ENCODE measurements around the gene UVRAG. TPM values are rescaled to one million over a fixed set of nuclear protein-coding genes. Genes with fewer than 3 reads are reported as not detected.

UVRAG gene
- total and polyA plus RNA-seq, 2 donors (not counting 1 experiment from before 2014, with no cell fraction given): 37.7 to 94.1 TPM

DNA sequence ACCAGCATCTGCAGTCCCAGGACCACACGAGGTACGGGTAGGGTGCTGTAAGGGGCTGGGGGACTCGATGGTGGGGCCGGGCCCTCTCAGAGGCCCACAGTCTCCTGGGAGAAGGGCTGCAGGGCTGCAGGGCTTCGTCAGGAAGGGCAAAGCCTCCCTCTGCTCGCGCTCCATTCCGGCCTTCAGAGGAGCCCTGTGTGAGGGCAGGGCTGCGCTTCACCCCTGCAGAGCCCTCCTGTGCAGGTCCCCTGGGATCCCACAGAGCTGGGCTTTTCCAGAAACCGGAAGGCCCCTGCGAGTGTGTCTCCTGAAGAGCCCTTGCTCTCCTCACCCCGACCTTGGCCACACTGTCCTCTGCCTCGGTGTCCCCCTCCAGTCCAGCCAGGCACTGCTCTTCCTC is 364.1 kb downstream of the UVRAG start:
- Histone ChIP-seq H3K9ac (ENCODE audit: low read length) (no peak overlapping the region), H3K4me2 (replicated peaks; ENCODE audit: low read depth, low read length, poor library complexity, severe bottlenecking) (no peak overlapping the region), H3K36me3 (replicated peaks in 1 of 2; ENCODE audit: control extremely low read depth in 1 of 2, control insufficient read depth in 1 of 2, extremely low read depth in 1 of 2, insufficient read depth in 2 of 2, low read length in 1 of 2) (no peaks in the 10 kb centered on the region), H3K9me3 (ENCODE audit: control extremely low read depth in 1 of 3, control insufficient read depth in 2 of 3, insufficient read depth in 1 of 3, low read length in 2 of 3) (peaks cover 0 to 3% (median 0%) of the 10 kb centered on the region in 3 donors), H3K27ac (ENCODE audit: low read length in 2 of 2) (no peak overlapping the region), H4K20me1 (ENCODE audit: control insufficient read depth, insufficient read depth, low read length, poor library complexity, severe bottlenecking) (no peaks in the 10 kb centered on the region), H3K4me1 (ENCODE audit: control insufficient read depth in 2 of 2, insufficient read depth in 2 of 2, low read length in 2 of 2) (no peaks in the 10 kb centered on the region), H3K4me3 (ENCODE audit: control extremely low read depth in 1 of 5, extremely low read depth in 1 of 5, insufficient read depth in 1 of 5, low read depth in 2 of 5, low read length in 4 of 5) (no peak overlapping the region), H3K79me2 (ENCODE audit: control insufficient read depth, insufficient read depth, low read length) (no peaks in the 10 kb centered on the region), H2AFZ (ENCODE audit: insufficient read depth, low read depth, low read length, poor library complexity, severe bottlenecking) (no peak overlapping the region), H3K27me3 (replicated peaks in 1 of 4; ENCODE audit: control extremely low read depth in 1 of 4, control insufficient read depth in 3 of 4, insufficient read depth in 4 of 4, low read length in 3 of 4) (no peaks in the 10 kb centered on the region)
- TF ChIP-seq EZH2 (IDR thresholded peaks at IDR 0.05; ENCODE audit: borderline replicate concordance, insufficient read depth, low read depth, low read length, poor library complexity, severe bottlenecking): no peak
- TF ChIP-seq, protein P1, sequence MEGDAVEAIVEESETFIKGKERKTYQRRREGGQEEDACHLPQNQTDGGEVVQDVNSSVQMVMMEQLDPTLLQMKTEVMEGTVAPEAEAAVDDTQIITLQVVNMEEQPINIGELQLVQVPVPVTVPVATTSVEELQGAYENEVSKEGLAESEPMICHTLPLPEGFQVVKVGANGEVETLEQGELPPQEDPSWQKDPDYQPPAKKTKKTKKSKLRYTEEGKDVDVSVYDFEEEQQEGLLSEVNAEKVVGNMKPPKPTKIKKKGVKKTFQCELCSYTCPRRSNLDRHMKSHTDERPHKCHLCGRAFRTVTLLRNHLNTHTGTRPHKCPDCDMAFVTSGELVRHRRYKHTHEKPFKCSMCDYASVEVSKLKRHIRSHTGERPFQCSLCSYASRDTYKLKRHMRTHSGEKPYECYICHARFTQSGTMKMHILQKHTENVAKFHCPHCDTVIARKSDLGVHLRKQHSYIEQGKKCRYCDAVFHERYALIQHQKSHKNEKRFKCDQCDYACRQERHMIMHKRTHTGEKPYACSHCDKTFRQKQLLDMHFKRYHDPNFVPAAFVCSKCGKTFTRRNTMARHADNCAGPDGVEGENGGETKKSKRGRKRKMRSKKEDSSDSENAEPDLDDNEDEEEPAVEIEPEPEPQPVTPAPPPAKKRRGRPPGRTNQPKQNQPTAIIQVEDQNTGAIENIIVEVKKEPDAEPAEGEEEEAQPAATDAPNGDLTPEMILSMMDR (IDR thresholded peaks at IDR 0.05): no peak
- H3K4me1 Mint-ChIP-seq: no peaks in the 10 kb centered on the region
- CTCF ChIA-PET: no interaction called here
- whole genome bisulfite sequencing (ENCODE audit: insufficient coverage): 80% methylated on average over 12 of the region's 13 CpGs
- ATAC-seq (ENCODE audit: low read depth) (no peak), DNase-seq (no peak)
- POLR2A ChIA-PET: no interaction called here
- no peak overlapping the region for H3K27ac Mint-ChIP-seq
- intact Hi-C loops (cut with micrococcal nuclease): no loop called here
- no peaks in the 10 kb centered on the region for H3K9me3 Mint-ChIP-seq (ENCODE audit: insufficient read depth)
- H3K27me3 Mint-ChIP-seq: no peaks in the 10 kb centered on the region
- H3K4me3 Mint-ChIP-seq: no peak overlapping the region

DNA sequence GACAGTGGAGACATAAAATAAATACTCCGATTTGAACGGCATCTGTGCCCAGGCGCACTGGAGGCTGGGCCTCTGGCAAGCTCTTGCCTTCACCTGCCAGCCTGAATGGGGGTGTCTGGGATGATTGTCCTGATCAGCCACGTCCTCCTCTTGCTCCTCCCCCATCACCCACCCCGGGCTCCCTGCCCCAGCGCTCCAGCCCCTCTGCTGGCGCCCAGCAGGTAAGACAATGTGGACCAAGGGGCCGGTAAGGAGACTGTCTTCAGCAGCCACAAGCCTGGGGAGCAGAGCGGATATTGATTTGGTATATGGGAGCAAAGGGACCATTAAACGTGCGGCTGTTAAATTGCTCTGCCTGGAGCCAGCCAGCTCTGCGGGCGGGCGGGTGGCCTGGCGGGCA is 366.4 kb downstream of the UVRAG start:
- Histone ChIP-seq H3K9me3 (ENCODE audit: control extremely low read depth in 1 of 3, control insufficient read depth in 2 of 3, insufficient read depth in 1 of 3, low read length in 2 of 3) (peaks cover 0 to 3% (median 0%) of the 10 kb centered on the region in 3 donors), H2AFZ (ENCODE audit: insufficient read depth, low read depth, low read length, poor library complexity, severe bottlenecking) (no peak overlapping the region), H3K4me1 (ENCODE audit: control insufficient read depth in 2 of 2, insufficient read depth in 2 of 2, low read length in 2 of 2) (no peaks in the 10 kb centered on the region), H4K20me1 (ENCODE audit: control insufficient read depth, insufficient read depth, low read length, poor library complexity, severe bottlenecking) (no peaks in the 10 kb centered on the region), H3K4me2 (replicated peaks; ENCODE audit: low read depth, low read length, poor library complexity, severe bottlenecking) (no peak overlapping the region), H3K36me3 (replicated peaks in 1 of 2; ENCODE audit: control extremely low read depth in 1 of 2, control insufficient read depth in 1 of 2, extremely low read depth in 1 of 2, insufficient read depth in 2 of 2, low read length in 1 of 2) (no peaks in the 10 kb centered on the region), H3K79me2 (ENCODE audit: control insufficient read depth, insufficient read depth, low read length) (no peaks in the 10 kb centered on the region), H3K4me3 (ENCODE audit: control extremely low read depth in 1 of 5, extremely low read depth in 1 of 5, insufficient read depth in 1 of 5, low read depth in 2 of 5, low read length in 4 of 5) (no peak overlapping the region), H3K9ac (ENCODE audit: low read length) (no peak overlapping the region), H3K27me3 (replicated peaks in 1 of 4; ENCODE audit: control extremely low read depth in 1 of 4, control insufficient read depth in 3 of 4, insufficient read depth in 4 of 4, low read length in 3 of 4) (no peaks in the 10 kb centered on the region), H3K27ac (ENCODE audit: low read length in 2 of 2) (no peak overlapping the region)
- no peaks in the 10 kb centered on the region for H3K27me3 Mint-ChIP-seq
- no peak for DNase-seq
- H3K4me3 Mint-ChIP-seq: no peak overlapping the region
- WGBS (ENCODE audit: insufficient coverage): 96% methylated on average over 11 of the region's 15 CpGs
- TF ChIP-seq EZH2 (IDR thresholded peaks at IDR 0.05; ENCODE audit: borderline replicate concordance, insufficient read depth, low read depth, low read length, poor library complexity, severe bottlenecking): no peak
- TF ChIP-seq, protein P1 (IDR thresholded peaks at IDR 0.05): no peak
- H3K27ac Mint-ChIP-seq: no peak overlapping the region
- ChIA-PET POLR2A (no interaction called here), CTCF (no interaction called here)
- no peaks in the 10 kb centered on the region for H3K9me3 Mint-ChIP-seq (ENCODE audit: insufficient read depth)
- H3K4me1 Mint-ChIP-seq: no peaks in the 10 kb centered on the region
- no peak for ATAC-seq (ENCODE audit: low read depth)
- intact Hi-C loops (cut with micrococcal nuclease): no loop called here
